Neural progenitor cell (in vitro differentiated cells): ENCODE results near the gene GLI2.

Experiments used
- EZH2phosphoT487 ChIP-seq: fragments of 200-600 bp; sonication (generic); IDR thresholded peaks from 2 replicates; pipeline ENCODE4 v1.6.1; 2017; ENCODE audit warnings: antibody characterized with exemption
- TF ChIP-seq, protein P1 (sequence below): fragments of 200-600 bp; sonication (generic); IDR thresholded peaks from 2 replicates; pipeline ENCODE4 v1.5.1; 2017; ENCODE audit warnings: antibody characterized with exemption, mild to moderate bottlenecking

DNA sequence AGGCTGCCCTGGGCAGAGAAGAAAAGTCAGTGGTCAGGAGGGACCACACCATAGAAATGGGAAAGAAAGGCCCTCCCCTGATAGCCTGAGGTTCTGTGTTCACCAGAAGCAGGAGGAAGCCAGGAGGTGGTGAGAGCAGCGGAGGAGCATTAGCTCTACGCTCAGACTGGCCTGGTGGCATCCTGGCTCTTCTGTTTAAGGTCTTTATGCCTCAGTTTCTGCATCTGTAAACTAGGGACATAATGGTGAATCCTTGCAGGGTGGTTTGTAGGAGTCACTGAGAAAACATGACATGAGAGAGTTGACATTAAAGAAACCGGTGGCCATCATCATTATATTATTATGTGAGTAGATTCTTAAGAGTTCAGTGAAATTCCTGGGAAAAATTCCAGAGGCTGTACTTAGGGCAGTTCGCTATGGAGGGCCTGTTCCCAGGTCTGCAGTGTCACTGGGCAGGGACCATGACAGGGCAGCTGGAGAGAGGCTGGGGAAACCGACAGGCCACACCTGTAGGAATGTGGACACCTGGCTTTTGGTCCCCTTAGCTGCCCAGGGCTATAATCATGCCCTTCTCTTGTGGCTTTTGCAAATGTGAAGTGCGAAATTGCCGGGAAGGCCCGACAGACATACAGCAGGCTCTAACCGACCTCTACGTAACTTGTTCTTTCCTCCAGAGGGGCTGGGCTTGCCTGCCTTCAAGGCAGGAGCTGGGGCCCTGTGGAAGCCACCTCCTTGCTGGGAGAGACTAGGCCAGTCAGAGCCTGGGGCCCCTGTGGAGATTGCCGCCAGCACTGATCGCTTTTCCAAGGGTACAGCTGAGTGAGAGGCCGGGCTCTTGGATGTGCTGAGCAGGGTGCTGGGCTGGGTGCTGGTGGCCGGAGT lies 31.0 kb downstream of the GLI2 start:
- no peak for TF ChIP-seq EZH2phosphoT487
- TF ChIP-seq, protein P1, sequence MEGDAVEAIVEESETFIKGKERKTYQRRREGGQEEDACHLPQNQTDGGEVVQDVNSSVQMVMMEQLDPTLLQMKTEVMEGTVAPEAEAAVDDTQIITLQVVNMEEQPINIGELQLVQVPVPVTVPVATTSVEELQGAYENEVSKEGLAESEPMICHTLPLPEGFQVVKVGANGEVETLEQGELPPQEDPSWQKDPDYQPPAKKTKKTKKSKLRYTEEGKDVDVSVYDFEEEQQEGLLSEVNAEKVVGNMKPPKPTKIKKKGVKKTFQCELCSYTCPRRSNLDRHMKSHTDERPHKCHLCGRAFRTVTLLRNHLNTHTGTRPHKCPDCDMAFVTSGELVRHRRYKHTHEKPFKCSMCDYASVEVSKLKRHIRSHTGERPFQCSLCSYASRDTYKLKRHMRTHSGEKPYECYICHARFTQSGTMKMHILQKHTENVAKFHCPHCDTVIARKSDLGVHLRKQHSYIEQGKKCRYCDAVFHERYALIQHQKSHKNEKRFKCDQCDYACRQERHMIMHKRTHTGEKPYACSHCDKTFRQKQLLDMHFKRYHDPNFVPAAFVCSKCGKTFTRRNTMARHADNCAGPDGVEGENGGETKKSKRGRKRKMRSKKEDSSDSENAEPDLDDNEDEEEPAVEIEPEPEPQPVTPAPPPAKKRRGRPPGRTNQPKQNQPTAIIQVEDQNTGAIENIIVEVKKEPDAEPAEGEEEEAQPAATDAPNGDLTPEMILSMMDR, result no peak
